ENCODE measurements around the gene ZBTB20.

The ZBTB20 gene

GRCh38 chr3:114860531-114860930 lies 286.6 kb downstream of the ZBTB20 start:
- no peak for DNase-seq (ENCODE audit: low spot score)
- TF ChIP-seq CTCF (IDR thresholded peaks at IDR 0.05; ENCODE audit: extremely low read depth, missing control alignments): no peak

- DNase-seq (ENCODE audit: low spot score): no peak
- TF ChIP-seq CTCF (IDR thresholded peaks at IDR 0.05; ENCODE audit: extremely low read depth, missing control alignments): no peak
Measured at GRCh38 chr3:114858329-114858728, 288.8 kb downstream of the ZBTB20 start.

GRCh38 chr3:114857299-114857701 lies 289.8 kb downstream of the ZBTB20 start:
- no peak for DNase-seq (ENCODE audit: low spot score)
- TF ChIP-seq CTCF (IDR thresholded peaks at IDR 0.05; ENCODE audit: extremely low read depth, missing control alignments): no peak

GRCh38 chr3:114856835-114857234 lies 290.3 kb downstream of the ZBTB20 start:
- DNase-seq (ENCODE audit: low spot score): no peak
- no peak for TF ChIP-seq CTCF (IDR thresholded peaks at IDR 0.05; ENCODE audit: extremely low read depth, missing control alignments)

GRCh38 chr3:114855839-114856238 lies 291.2 kb downstream of the ZBTB20 start:
- TF ChIP-seq CTCF (IDR thresholded peaks at IDR 0.05; ENCODE audit: extremely low read depth, missing control alignments): no peak
- no peak for DNase-seq (ENCODE audit: low spot score)

- no peak for DNase-seq (ENCODE audit: low spot score)
- TF ChIP-seq CTCF (IDR thresholded peaks at IDR 0.05; ENCODE audit: extremely low read depth, missing control alignments): no peak
Measured at GRCh38 chr3:114852966-114853365, 294.1 kb downstream of the ZBTB20 start.

- DNase-seq (ENCODE audit: low spot score): no peak
- no peak for TF ChIP-seq CTCF (IDR thresholded peaks at IDR 0.05; ENCODE audit: extremely low read depth, missing control alignments)
Measured at GRCh38 chr3:114850898-114851297, 296.2 kb downstream of the ZBTB20 start.

Data from GM20000 (cell line).